Measurements from ENCODE around the gene TTC9C.
"Not testable (repeated sequence)": the region's sequence is repeated elsewhere in the genome, so short reads cannot be mapped to it uniquely, and the experiment has no call there.

The TTC9C gene

DNA sequence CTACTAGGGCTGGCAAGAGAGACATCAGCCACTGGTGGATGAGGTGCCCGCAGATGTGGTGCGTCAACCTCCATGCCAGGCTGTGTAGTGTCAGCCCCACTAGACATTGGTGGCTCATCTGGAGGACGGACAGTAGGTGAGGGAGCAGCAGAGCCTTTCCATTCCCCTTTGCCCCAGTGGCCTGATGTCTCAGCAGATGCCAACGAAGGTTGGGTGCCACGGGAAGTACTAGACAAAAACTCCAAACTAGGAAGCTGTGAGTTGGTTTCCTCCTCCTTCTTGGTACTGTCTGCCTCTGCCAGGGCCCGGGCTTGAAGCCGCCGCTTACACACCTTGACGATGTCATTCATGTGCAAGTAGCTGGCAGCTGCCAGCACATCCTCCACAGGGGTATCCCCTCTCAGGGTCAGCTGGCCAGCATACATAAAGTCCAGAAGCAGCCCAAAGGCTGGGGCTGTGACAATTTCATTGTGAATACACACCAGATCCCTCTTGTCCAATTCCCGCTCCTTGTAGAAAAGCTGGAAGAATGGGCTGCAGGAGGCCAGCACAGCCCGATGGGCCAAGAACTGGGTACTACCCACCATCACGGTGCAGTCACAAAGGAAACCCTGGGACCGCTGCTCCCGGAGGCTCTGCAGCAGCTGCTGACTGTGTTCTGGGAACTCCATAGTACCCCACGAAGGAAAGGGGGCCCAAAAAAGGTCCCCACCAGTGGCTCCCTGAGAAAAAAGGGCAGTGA, 24.9 kb downstream of the TTC9C start:
- no peak for DNase-seq

- DNase-seq: peak; percentile 83
These were observed 25.7 kb downstream of the TTC9C start, which contains the start of gene ZBTB3 for GRCh38 chr11:62753736-62754603. TSS of gene ZBTB3 (minus strand) at chr11:62754160. CDS start at chr11:62753664, 496 bp downstream.

DNA sequence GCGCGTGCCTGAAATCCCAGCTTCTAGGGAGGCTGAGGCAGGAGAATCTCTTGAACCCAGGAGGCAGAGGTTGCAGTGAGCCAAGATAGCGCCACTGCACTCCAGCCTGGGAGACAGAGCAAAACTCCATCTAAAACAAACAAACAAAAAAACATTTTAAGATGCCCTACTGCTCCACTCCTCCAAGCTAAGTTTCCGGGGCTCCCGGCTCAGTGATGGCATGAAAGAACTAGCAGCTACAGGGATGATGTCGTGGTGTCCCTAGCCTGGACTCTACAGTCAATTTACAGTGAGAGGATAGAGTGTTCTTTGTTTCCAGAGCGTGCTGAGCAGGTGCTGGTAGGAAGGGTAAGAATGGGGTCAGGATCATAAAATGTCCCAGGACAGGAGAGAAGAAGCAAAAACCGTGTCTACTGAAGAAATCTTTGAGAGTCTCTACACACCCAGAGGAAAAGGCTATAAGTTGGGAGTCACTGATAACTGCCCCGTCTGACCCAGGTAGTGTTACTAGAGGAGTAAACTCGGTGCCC, 26.9 kb downstream of the TTC9C start:
- no peak for DNase-seq

- no peak for DNase-seq
These were observed 29.8 kb downstream of the TTC9C start for GRCh38 chr11:62757846-62758788.

DNA sequence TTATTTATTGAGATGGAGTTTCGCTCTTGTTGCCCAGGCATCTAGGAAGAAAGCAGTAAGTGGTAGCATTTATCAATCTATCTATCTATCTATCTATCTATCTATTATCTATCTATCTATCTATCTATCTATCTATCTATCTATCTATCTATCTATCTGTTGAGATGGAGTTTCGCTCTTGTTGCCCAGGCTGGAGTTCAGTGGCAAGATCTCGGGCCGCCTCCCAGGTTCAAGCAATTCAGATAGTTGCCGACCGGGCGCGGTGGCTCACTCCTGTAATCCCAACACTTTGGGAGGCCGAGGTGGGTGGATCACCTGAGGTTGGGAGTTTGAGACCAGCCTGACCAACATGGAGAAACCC, 32.6 kb downstream of the TTC9C start:
- DNase-seq: not testable (repeated sequence)

DNA sequence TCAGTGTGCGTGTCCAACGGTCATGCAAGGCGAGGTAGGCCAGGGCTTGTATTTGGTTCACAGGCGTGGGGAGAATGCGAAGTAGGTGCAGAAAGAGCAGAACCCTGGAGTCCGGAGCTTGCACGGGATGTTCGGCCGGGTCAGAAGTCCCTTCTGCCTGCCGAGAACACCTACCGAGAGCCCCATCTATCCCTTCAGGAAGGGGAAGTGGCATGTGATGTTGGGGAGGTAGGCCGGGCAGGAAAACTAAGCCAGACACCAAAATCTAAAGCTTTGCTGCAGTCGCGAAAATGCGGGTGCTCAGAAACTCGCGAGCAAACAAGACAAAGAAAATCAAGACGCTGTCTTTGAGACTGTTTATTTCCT, 42.5 kb downstream of the TTC9C start:
- DNase-seq: no peak

GRCh38 chr11:62771144-62772021, 43.1 kb downstream of the TTC9C start, which contains the start of gene TAF6L:
TSS of gene TAF6L (plus strand) at chr11:62771396. CDS start at chr11:62775784, 4,388 bp downstream.
- DNase-seq: peak; percentile 88

DNA sequence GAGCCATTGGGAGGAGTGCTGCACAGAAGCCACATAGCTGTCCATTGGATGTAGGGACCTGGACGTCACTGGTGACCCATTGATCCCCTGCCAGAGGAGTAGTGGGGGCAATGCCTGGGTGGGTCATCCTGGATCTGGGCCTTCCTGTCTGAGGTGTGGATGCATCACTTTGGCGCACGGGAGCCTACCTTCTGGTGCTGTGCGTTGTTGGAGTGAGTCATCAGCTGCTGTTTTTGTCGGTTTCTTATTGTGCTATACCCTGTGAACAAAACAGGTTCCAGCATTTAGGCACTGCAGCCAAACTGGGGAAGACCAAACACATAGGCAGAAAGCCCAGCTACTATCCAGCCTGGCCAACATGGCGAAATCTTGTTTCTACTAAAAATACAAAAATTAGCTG, 46.1 kb downstream of the TTC9C start:
- no peak for DNase-seq

- no peak for DNase-seq
These were observed 47.4 kb downstream of the TTC9C start for GRCh38 chr11:62775646-62776045.

GRCh38 chr11:62777389-62777788, 49.1 kb downstream of the TTC9C start:
- no peak for DNase-seq

GRCh38 chr11:62778441-62778840, 50.2 kb downstream of the TTC9C start:
- no peak for DNase-seq

GRCh38 chr11:62782753-62783152, 54.5 kb downstream of the TTC9C start:
- DNase-seq: no peak

DNA sequence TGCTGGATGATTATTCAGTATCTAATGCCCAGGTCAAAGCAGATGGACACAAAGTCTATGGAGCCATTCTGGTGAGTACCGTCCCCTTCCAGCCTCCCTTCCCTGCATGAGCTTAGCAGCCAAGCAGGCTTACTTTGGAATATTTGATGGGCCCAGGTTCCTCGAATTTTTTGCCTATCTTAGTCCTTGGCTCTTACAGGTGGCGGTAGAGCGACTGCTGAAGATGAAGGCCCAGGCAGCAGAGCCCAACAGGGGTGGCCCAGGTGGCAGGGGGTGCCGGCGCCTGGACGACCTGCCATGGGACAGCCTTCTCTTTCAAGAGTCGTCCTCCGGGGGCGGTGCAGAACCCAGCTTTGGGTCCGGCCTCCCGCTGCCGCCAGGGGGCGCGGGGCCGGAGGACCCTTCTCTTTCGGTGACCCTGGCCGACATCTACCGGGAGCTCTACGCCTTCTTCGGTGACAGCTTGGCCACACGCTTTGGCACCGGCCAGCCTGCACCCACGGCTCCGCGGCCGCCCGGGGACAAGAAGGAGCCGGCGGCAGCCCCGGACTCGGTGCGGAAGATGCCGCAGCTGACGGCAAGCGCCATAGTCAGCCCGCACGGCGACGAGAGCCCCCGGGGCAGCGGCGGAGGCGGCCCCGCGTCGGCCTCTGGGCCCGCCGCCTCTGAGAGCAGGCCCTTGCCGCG, 58.2 kb downstream of the TTC9C start:
- DNase-seq: peak; percentile 90

GRCh38 chr11:62787005-62787759, 58.9 kb downstream of the TTC9C start, which contains the start of gene TMEM179B:
TSS of gene TMEM179B (plus strand) at chr11:62787402. CDS start at chr11:62787432, 30 bp downstream.
- DNase-seq: peak; percentile 90
